Hepatic stellate cell (primary cell): ENCODE results near the gene OR2T6.
"Not testable (repeated sequence)": the region's sequence is repeated elsewhere in the genome, so short reads cannot be mapped to it uniquely, and the experiment has no call there.

Source experiments
- DNase-seq: peaks from one replicate; pipeline ENCODE4 v3.0.0; 2011; ENCODE audit warnings: low spot score

The OR2T6 gene

DNA sequence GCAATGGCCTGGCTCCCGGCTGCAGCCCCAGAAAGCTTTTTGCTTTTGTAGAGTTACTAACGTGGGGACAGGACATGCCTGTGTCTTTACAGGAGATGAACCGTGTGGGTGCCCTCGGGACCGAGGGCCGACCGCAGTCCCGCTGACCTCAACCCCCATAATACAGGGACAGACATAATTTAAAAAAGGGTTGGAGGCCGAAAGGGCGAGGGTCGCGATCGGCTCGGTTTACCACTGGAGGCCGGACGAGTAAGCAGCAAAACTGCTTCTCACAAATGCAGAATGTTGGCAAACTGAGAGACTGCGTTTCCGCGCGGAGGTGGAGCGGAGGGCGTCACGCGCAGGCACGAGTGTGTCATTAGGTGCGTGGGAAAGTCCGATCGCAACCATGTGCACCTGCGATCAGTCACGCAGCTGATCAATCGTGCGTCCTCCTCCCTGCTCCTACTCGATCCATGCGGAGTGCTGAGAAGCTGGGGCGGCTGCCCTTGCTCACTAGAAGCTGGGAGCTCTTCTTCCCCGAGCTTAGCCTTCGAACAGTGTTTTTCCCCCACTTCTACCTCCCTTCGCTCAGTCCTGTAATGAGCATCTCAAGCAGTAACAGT lies 58.4 kb downstream of the OR2T6 start:
- not testable (repeated sequence) for DNase-seq

DNA sequence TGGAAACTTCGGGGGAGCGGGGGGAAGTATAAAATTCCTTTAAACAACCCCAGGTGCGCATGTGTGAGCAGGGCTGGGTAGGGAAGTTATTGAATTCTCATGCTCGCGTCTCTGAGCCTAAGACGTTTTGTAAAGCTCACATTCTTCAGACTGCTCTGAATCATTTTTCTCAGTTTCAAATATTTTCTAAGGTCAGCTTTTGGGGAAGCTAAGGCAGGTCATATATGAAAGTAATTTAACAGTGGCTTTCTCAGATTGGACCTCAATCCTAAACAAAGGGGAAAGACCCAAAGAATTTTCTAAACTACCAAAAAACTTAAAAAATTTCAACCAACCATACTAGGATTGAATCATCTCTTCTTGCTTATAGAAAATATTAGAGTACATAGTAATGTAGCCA lies 59.4 kb downstream of the OR2T6 start:
- DNase-seq, result not testable (repeated sequence)

DNA sequence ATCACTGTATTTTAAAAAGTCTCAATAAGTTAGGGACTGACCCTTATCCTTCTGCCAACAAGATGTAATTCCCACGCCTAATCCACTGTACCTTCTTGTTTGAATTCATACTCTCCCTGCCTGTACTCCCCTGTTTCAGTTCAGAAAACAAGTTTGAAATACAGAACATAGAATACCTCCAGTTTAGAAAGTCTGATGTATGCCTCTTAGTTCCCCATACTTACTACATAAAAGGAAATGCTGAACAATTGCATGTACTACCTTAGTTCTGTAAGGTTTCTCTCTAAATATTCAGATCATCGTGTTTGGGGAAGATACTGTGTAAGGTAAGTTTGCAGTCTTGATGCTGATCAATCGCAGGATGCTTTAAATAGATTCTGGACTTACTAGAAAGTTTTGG lies 60.8 kb downstream of the OR2T6 start:
- not testable (repeated sequence) for DNase-seq

DNA sequence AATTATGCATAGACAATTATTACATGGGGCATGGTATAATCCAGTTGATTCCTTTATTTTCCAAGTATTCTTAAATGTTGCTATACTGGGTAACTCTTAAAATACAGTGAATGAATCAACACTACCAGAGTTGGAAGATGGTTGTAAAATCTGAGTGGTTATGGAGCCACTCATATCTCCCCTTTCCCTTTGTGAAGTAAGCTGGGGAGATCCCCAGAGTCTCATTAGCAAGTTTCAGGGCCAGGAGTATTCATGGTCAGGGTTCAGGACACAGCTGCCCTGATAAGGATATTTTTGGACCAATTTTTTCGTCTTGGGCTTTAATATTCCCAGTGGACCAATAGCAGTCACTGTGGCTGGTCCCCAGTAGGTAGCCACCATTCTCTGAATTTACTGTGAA lies 63.1 kb downstream of the OR2T6 start:
- DNase-seq, result not testable (repeated sequence)

DNA sequence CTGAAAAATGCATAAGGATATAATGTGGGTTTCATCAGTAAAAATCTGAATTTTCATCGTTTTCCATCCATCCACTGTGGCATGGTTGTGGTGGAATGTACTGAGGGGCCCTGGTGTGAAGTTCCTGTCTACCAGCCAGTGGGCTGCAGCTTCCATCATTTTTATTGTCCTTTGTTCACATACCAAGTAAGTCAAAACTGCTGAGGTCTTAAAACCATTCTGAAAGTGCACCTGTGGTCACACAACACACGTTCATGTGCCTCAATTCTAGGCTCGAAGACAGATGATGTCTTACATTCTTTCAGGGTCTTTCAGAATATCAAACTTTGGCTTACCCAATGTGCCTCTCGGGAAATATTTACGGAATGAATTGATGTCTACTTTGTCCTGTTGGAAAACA lies 63.7 kb downstream of the OR2T6 start:
- DNase-seq, result not testable (repeated sequence)
